ENCODE data around the gene PHLPP1.

PHLPP1 gene

GRCh38 chr18:63028380-63028779, 313.0 kb downstream of the PHLPP1 start:
- DNase-seq, result no peak

All from NCI-H1048 (cell line).